KMS-11 (cell line): ENCODE measurements around the gene GRSF1.
"Not testable (repeated sequence)": the region's sequence is repeated elsewhere in the genome, so short reads cannot be mapped to it uniquely, and the experiment has no call there.

Experiments used
- H2AFZ ChIP-seq: fragments of 200-600 bp; sonication (generic); 2 replicates; pipeline ENCODE4 v1.6.1; 2016; ENCODE audit warnings: antibody characterized with exemption, mixed run types, low read depth
- H3K27ac ChIP-seq: fragments of 200-600 bp; sonication (generic); 2 replicates; pipeline ENCODE4 v1.6.1; 2016; ENCODE audit warnings: mild to moderate bottlenecking, mixed run types
- H3K27me3 ChIP-seq: fragments of 200-600 bp; sonication (generic); 2 replicates; pipeline ENCODE4 v1.6.1; 2017; ENCODE audit warnings: mild to moderate bottlenecking, low read depth, mixed run types, moderate library complexity; ENCODE audit not compliant: insufficient read depth
- H3K36me3 ChIP-seq: fragments of 200-600 bp; sonication (generic); 2 replicates; pipeline ENCODE4 v1.6.1; 2017; ENCODE audit warnings: mild to moderate bottlenecking, mixed run types; ENCODE audit not compliant: insufficient read depth
- H3K4me1 ChIP-seq: fragments of 200-600 bp; sonication (generic); 2 replicates; pipeline ENCODE4 v1.6.1; 2016; ENCODE audit warnings: mild to moderate bottlenecking, low read depth, mixed run types; ENCODE audit not compliant: poor library complexity, severe bottlenecking
- H3K4me2 ChIP-seq: fragments of 200-600 bp; sonication (generic); 2 replicates; pipeline ENCODE4 v1.7.0; 2016; ENCODE audit warnings: mild to moderate bottlenecking, mixed run types
- H3K4me3 ChIP-seq: fragments of 200-600 bp; sonication (generic); IDR thresholded peaks from 2 replicates; pipeline ENCODE4 v1.6.1; 2017; ENCODE audit warnings: low read depth, low read length, mixed read lengths; ENCODE audit not compliant: insufficient read depth
- H3K79me2 ChIP-seq: fragments of 200-600 bp; sonication (generic); 2 replicates; pipeline ENCODE4 v1.6.1; 2016; ENCODE audit warnings: low read depth, mixed run types; ENCODE audit not compliant: insufficient read depth
- H3K9ac ChIP-seq: fragments of 200-600 bp; sonication (generic); 2 replicates; pipeline ENCODE4 v1.6.1; 2016; ENCODE audit warnings: mild to moderate bottlenecking, mixed run types
- H4K20me1 ChIP-seq: fragments of 200-600 bp; sonication (generic); 2 replicates; pipeline ENCODE4 v1.6.1; 2016; ENCODE audit warnings: mild to moderate bottlenecking, mixed run types; ENCODE audit not compliant: insufficient read depth
- TF ChIP-seq, protein P1 (sequence below): fragments of 200-600 bp; sonication (generic); conservative IDR thresholded peaks from 2 replicates; pipeline ENCODE4 v1.6.1; 2017; ENCODE audit warnings: low read depth, mild to moderate bottlenecking, antibody characterized with exemption, low read length, moderate library complexity, mixed read lengths

Gene GRSF1

DNA sequence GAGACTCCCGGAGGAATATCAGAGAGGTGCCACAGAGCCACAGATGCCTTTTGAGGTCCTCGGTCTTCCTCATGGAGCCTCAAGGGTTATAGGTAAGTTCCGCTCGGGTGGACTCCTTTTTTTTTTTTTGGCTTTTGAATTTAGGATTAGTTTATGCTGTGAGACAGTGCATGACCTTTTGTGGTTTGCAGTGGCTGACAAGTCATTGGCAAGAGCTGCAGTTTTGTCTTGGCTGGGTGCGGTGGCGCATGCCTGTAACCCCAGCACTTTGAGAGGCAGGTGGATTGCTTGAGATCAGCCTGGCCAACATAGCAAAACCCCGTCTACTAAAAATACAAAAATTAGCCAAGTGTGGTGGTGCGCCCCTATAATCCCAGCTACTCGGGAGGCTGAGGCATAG lies 4.5 kb upstream of the GRSF1 start:
- Histone ChIP-seq H3K4me1 (peaks cover 15% of the 10 kb centered on the region), H2AFZ (no peak overlapping the region), H4K20me1 (no peaks in the 10 kb centered on the region), H3K27me3 (no peaks in the 10 kb centered on the region), H3K9ac (no peak overlapping the region), H3K36me3 (no peaks in the 10 kb centered on the region), H3K79me2 (no peaks in the 10 kb centered on the region), H3K27ac (no peak overlapping the region), H3K4me2 (no peak overlapping the region), H3K4me3 (no peak overlapping the region)
- TF ChIP-seq, protein P1, sequence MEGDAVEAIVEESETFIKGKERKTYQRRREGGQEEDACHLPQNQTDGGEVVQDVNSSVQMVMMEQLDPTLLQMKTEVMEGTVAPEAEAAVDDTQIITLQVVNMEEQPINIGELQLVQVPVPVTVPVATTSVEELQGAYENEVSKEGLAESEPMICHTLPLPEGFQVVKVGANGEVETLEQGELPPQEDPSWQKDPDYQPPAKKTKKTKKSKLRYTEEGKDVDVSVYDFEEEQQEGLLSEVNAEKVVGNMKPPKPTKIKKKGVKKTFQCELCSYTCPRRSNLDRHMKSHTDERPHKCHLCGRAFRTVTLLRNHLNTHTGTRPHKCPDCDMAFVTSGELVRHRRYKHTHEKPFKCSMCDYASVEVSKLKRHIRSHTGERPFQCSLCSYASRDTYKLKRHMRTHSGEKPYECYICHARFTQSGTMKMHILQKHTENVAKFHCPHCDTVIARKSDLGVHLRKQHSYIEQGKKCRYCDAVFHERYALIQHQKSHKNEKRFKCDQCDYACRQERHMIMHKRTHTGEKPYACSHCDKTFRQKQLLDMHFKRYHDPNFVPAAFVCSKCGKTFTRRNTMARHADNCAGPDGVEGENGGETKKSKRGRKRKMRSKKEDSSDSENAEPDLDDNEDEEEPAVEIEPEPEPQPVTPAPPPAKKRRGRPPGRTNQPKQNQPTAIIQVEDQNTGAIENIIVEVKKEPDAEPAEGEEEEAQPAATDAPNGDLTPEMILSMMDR: no peak

DNA sequence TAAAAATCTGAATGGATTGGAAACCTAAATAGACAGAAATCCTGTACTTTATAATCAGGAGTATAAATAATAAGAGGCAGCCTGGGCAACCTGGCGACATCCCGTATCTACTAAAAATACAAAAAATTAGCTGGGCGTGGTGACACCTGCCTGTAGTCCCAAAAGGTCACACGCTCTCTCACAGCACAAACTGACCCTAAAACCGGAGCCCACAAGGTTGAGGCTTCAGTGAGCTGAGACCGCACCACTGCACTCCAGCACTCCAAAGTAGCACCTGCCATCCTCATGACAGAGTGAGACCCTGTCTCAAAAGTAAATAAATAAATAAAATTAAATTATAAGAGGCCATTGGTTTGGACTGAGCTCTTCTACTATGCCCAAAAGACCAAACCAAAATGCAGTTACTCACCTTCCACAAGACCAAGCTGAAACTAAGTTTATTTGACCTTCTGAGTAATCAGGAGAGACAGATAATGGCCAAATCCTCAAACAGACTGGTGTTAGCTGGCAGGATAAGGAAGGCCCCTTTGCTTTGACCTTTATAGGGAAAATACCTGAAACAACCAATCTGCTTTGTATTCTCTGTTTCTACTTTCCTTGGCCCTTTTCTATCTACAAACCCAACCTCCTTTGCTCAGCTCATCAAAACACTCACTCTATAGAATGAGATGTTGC lies 3.2 kb upstream of the GRSF1 start:
- H3K27me3 ChIP-seq: no peaks in the 10 kb centered on the region
- TF ChIP-seq, protein P1: no peak
- peaks cover 12% of the 10 kb centered on the region for H3K79me2 ChIP-seq
- peaks cover 15% of the 10 kb centered on the region for H3K4me1 ChIP-seq
- H3K27ac ChIP-seq: no peak overlapping the region
- H4K20me1 ChIP-seq: 0 out of 2 replicates have a peak, but pooled peaks cover 7% of the 10 kb centered on the region
- H3K36me3 ChIP-seq: no peaks in the 10 kb centered on the region
- no peak overlapping the region for H3K4me3 ChIP-seq
- H3K9ac ChIP-seq: no peak overlapping the region
- H3K4me2 ChIP-seq: no peak overlapping the region
- no peak overlapping the region for H2AFZ ChIP-seq

DNA sequence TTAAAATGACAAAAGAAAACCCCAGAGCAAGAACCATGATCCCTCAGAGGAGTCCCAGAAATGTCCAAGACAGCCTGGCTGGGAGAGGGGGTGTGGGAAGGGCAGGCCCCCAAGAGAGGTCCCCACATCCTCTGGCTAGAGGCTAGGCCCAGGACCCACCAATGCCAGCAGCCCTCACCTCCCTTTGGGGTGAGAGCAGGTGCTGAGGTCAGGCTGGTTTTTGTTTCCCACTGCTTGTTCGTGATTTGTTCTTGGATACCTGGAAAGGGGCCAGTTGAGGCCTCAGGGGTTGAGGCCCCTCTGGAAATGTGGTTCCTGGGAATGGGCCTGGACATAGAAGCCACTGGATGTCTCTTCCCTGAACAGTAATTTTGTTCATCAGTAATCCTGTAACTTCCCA lies 2.3 kb upstream of the GRSF1 start:
- no peak overlapping the region for H3K9ac ChIP-seq
- no peak overlapping the region for H2AFZ ChIP-seq
- H3K4me2 ChIP-seq: no peak overlapping the region
- H3K4me1 ChIP-seq: peaks cover 23% of the 10 kb centered on the region
- peaks cover 10% of the 10 kb centered on the region for H4K20me1 ChIP-seq
- no peak overlapping the region for H3K4me3 ChIP-seq
- H3K79me2 ChIP-seq: peaks cover 22% of the 10 kb centered on the region
- TF ChIP-seq, protein P1: no peak
- H3K36me3 ChIP-seq: no peaks in the 10 kb centered on the region
- H3K27me3 ChIP-seq: no peaks in the 10 kb centered on the region
- H3K27ac ChIP-seq: no peak overlapping the region

DNA sequence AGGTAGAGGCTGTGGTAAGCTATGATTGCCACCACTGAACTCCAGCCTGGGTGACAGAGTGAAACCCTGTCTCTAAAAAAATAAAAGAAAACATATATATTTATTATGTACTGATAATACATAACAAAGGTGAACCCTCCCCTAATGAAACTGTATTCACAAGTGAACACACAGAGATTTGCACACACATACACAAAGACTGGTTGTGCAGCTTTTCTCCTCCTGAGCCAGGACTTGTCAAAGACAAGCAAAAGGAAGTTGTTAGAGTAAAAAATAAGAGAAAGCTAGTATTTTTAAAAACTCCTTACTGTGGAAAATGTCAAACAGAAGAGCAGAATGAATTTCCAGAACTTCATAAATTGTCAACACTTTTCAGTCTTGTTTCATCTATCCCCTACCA lies 1.5 kb upstream of the GRSF1 start:
- TF ChIP-seq, protein P1: no peak
- Histone ChIP-seq H3K4me2 (no peak overlapping the region), H3K36me3 (no peaks in the 10 kb centered on the region), H3K27ac (no peak overlapping the region), H4K20me1 (peaks cover 17% of the 10 kb centered on the region), H3K27me3 (no peaks in the 10 kb centered on the region), H3K4me1 (peaks cover 27% of the 10 kb centered on the region), H3K9ac (no peak overlapping the region), H2AFZ (no peak overlapping the region), H3K4me3 (no peak overlapping the region), H3K79me2 (peaks cover 29% of the 10 kb centered on the region)

DNA sequence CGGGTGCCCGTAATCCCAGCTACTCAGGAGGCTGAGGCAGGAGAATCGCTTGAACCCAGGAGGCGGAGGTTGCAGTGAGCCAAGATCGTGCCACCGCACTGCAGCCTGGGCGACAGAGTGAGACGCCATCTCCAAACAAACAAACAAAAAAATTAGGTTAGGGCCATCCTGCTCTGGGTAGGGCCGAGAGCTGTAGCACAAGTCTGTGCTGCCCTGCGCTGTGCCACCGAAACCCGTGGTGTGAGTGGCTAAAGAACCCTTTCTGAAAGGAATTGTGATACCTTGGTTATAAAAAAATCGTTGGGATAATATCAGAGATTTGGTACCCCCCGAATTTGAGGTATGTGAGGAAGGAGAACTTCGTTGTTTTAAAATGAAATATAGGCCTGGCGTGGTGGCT lies 941 bp upstream of the GRSF1 start:
- Histone ChIP-seq H2AFZ (peak overlapping the region; percentile 77; the same call in 1 of the 2 replicates), H3K79me2 (peaks cover 35% of the 10 kb centered on the region), H3K4me1 (peaks cover 27% of the 10 kb centered on the region), H4K20me1 (peaks cover 17% of the 10 kb centered on the region)
- H3K4me3 ChIP-seq, H3K4me2 ChIP-seq, H3K9ac ChIP-seq, H3K36me3 ChIP-seq, H3K27me3 ChIP-seq, H3K27ac ChIP-seq: not testable (repeated sequence)

DNA sequence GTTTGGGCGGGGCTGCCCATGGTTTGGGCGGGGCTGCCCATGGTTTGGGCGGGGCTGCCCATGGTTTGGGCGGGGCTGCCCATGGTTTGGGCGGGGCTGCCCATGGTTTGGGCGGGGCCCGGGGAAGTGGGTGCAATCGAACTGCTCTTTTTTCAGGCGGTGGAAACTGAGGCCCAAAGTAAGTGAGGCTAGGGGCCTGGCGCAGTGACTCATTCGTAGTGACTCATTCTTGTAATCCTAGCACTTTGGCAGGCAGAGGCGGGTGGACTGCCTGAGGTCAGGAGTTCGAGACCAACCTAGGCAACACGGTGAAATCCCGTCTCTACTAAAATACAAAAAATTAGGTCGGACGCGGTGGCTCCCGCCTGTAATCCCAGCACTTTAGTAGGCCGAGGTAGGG lies 447 bp upstream of the GRSF1 start:
- peaks cover 27% of the 10 kb centered on the region for H3K4me1 ChIP-seq
- H4K20me1 ChIP-seq: peaks cover 17% of the 10 kb centered on the region
- H2AFZ ChIP-seq: peak overlapping the region; percentile 77; the same call in 1 of the 2 replicates
- not testable (repeated sequence) for H3K4me3 ChIP-seq, H3K27ac ChIP-seq, H3K36me3 ChIP-seq, H3K27me3 ChIP-seq, H3K9ac ChIP-seq
- H3K79me2 ChIP-seq: peaks cover 38% of the 10 kb centered on the region
- H3K4me2 ChIP-seq: peak overlapping the region; percentile 40; the same call in 1 of the 2 replicates
